ENCODE results near the gene CEP85L. TPM values are rescaled to one million over a fixed set of nuclear protein-coding genes. Genes with fewer than 3 reads are reported as not detected.

Gene CEP85L
- total RNA-seq, 1 donor from 2014 or later = 22.2 TPM

GRCh38 chr6:118546164-118546879, 105.1 kb downstream of the CEP85L start:
- Mint-ChIP-seq H3K27ac (ENCODE audit: unreplicated experiment) (no peak overlapping the region), H3K4me3 (ENCODE audit: unreplicated experiment) (no peak overlapping the region), H3K27me3 (ENCODE audit: unreplicated experiment) (no peaks in the 10 kb centered on the region), H3K4me1 (ENCODE audit: unreplicated experiment) (no peaks in the 10 kb centered on the region), H3K36me3 (ENCODE audit: low read depth, unreplicated experiment) (no peaks in the 10 kb centered on the region), H3K9me3 (ENCODE audit: unreplicated experiment) (no peaks in the 10 kb centered on the region)
- no peak for DNase-seq (ENCODE audit: low spot score)
- TF ChIP-seq CTCF (IDR thresholded peaks at IDR 0.05; ENCODE audit: unreplicated experiment) = no peak

GRCh38 chr6:118544105-118544504, 107.3 kb downstream of the CEP85L start:
- no peaks in the 10 kb centered on the region for H3K27me3 Mint-ChIP-seq (ENCODE audit: unreplicated experiment)
- H3K4me3 Mint-ChIP-seq (ENCODE audit: unreplicated experiment) = no peak overlapping the region
- H3K27ac Mint-ChIP-seq (ENCODE audit: unreplicated experiment) = no peak overlapping the region
- DNase-seq (ENCODE audit: low spot score) = no peak
- no peaks in the 10 kb centered on the region for H3K36me3 Mint-ChIP-seq (ENCODE audit: low read depth, unreplicated experiment)
- no peaks in the 10 kb centered on the region for H3K9me3 Mint-ChIP-seq (ENCODE audit: unreplicated experiment)
- no peaks in the 10 kb centered on the region for H3K4me1 Mint-ChIP-seq (ENCODE audit: unreplicated experiment)
- no peak for TF ChIP-seq CTCF (IDR thresholded peaks at IDR 0.05; ENCODE audit: unreplicated experiment)

DNA sequence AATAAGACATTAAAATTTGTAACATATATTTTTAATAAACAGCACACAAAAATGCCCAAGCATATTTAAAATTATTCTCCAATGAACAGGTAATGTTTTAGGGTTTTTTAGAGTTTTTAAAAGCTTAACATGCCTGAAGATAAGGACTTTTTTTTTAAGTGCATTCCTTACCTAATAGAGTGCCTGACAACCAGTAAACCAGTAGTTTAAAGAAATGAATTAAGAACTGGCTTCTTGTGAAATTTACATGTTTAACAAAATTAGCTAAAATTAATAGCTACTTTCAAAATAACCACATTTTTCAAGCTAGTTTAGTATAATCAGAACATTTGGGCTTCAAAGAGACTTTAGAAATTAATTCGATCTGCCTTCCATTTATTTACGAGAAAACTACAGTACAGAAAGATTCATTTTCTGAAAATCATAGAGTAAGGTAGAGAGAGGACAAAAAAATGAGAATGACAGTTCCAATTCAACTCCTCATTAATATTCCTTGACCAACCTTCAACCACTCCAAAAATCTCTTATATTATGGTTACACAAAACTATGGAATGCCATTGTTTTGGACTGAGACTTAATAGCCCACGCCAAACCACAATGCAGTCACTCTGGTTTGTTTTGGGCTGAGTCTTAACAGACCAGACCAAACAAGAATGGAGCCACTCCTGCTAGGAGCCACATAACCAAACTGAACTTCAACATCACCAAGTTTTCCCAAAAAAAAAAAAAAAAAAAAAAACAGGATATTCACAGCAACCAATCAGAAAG, 109.0 kb downstream of the CEP85L start:
- no peaks in the 10 kb centered on the region for H3K27me3 Mint-ChIP-seq (ENCODE audit: unreplicated experiment)
- H3K4me1 Mint-ChIP-seq (ENCODE audit: unreplicated experiment) = no peaks in the 10 kb centered on the region
- H3K9me3 Mint-ChIP-seq (ENCODE audit: unreplicated experiment) = no peaks in the 10 kb centered on the region
- TF ChIP-seq CTCF (IDR thresholded peaks at IDR 0.05; ENCODE audit: unreplicated experiment) = no peak
- DNase-seq (ENCODE audit: low spot score) = no peak
- no peak overlapping the region for H3K27ac Mint-ChIP-seq (ENCODE audit: unreplicated experiment)
- no peaks in the 10 kb centered on the region for H3K36me3 Mint-ChIP-seq (ENCODE audit: low read depth, unreplicated experiment)
- no peak overlapping the region for H3K4me3 Mint-ChIP-seq (ENCODE audit: unreplicated experiment)

GRCh38 chr6:118537574-118537973, 113.8 kb downstream of the CEP85L start:
- Mint-ChIP-seq H3K9me3 (ENCODE audit: unreplicated experiment) (no peaks in the 10 kb centered on the region), H3K27me3 (ENCODE audit: unreplicated experiment) (no peaks in the 10 kb centered on the region), H3K4me3 (ENCODE audit: unreplicated experiment) (no peak overlapping the region), H3K4me1 (ENCODE audit: unreplicated experiment) (no peaks in the 10 kb centered on the region), H3K27ac (ENCODE audit: unreplicated experiment) (no peak overlapping the region), H3K36me3 (ENCODE audit: low read depth, unreplicated experiment) (no peaks in the 10 kb centered on the region)
- TF ChIP-seq CTCF (IDR thresholded peaks at IDR 0.05; ENCODE audit: unreplicated experiment) = no peak
- DNase-seq (ENCODE audit: low spot score) = no peak

- H3K27me3 Mint-ChIP-seq (ENCODE audit: unreplicated experiment) = no peaks in the 10 kb centered on the region
- no peaks in the 10 kb centered on the region for H3K9me3 Mint-ChIP-seq (ENCODE audit: unreplicated experiment)
- H3K4me3 Mint-ChIP-seq (ENCODE audit: unreplicated experiment) = no peak overlapping the region
- H3K4me1 Mint-ChIP-seq (ENCODE audit: unreplicated experiment) = no peaks in the 10 kb centered on the region
- no peaks in the 10 kb centered on the region for H3K36me3 Mint-ChIP-seq (ENCODE audit: low read depth, unreplicated experiment)
- H3K27ac Mint-ChIP-seq (ENCODE audit: unreplicated experiment) = no peak overlapping the region
- TF ChIP-seq CTCF (IDR thresholded peaks at IDR 0.05; ENCODE audit: unreplicated experiment) = no peak
- no peak for DNase-seq (ENCODE audit: low spot score)
Measured at GRCh38 chr6:118536478-118536877, 114.9 kb downstream of the CEP85L start.
